GM12878 (cell line): ENCODE measurements around the gene WFIKKN1. TPM values are rescaled to one million over a fixed set of nuclear protein-coding genes. Genes with fewer than 3 reads are reported as not detected.

Experiments
- ATAC-seq: fragments of 200-7000 bp; cut with Tn5 transposase; 3 replicates; pipeline ENCODE4 v1.9.1; 2020; ENCODE audit warnings: mild to moderate bottlenecking, moderate library complexity
- BruUV-seq: library from RNA; stranded (reverse); fragments of 400-500 nt; replicated peaks from 2 replicates; lab custom pipeline; 2021; lab: Mats Ljungman, UMichigan
- CTCF ChIA-PET: fragments of 300-600 bp; sonication (Branson Sonifier 250); formaldehyde crosslinking; extraction: SDS; loops from one replicate; lab custom pipeline; 2021; ENCODE audit warnings: inconsistent platforms; lab: Yijun Ruan, JAX
- POLR2A ChIA-PET: fragments of 350-600 bp; formaldehyde crosslinking; extraction: SDS; loops from one replicate; lab custom pipeline; 2021; ENCODE audit warnings: inconsistent platforms; lab: Charles Lee
- RAD21 ChIA-PET: fragments of 300-600 bp; sonication (Branson Sonifier 250); formaldehyde crosslinking; loops from one replicate; lab custom pipeline; 2023; ENCODE audit warnings: antibody characterized with exemption; ENCODE audit not compliant: unreplicated experiment; lab: Charles Lee
- SMC1A ChIA-PET: fragments of 300-600 bp; sonication (Branson Sonifier 250); formaldehyde crosslinking; loops from one replicate; lab custom pipeline; 2023; ENCODE audit not compliant: unreplicated experiment, uncharacterized antibody; lab: Charles Lee
- DNase-seq: peaks from one replicate; pipeline ENCODE4 v3.0.0-alpha.2; 2011; ENCODE audit warnings: low read depth, low spot score
- FAIRE-seq: peaks from 3 replicates; lab custom pipeline; 2011; peaks lifted over from hg19 to GRCh38; lab: Jason Lieb, UNC
- H2AFZ ChIP-seq: 2 replicates; pipeline ENCODE4 v1.6.0; 2011; ENCODE audit warnings: low read depth, low read length, control low read depth; ENCODE audit not compliant: control insufficient read depth
- H3K27ac ChIP-seq: 2 replicates; pipeline ENCODE4 v1.5.1; 2011; ENCODE audit warnings: control low read depth; ENCODE audit not compliant: control insufficient read depth, insufficient read depth
- H3K27me3 ChIP-seq, 2 experiments: replicated peaks in 1 of 2; 2 replicates each; pipeline versions ENCODE4 v1.6.0 to v1.6.1; 2011; ENCODE audit warnings: low read length in 1 of 2; ENCODE audit not compliant: control insufficient read depth in 2 of 2, insufficient read depth in 2 of 2
- H3K36me3 ChIP-seq, 2 experiments: 2 replicates each; pipeline ENCODE4 v1.5.1; 2011; ENCODE audit warnings: low read length in 1 of 2; ENCODE audit not compliant: control insufficient read depth in 2 of 2, insufficient read depth in 2 of 2
- H3K4me1 ChIP-seq: 2 replicates; pipeline ENCODE4 v1.6.1; 2011; ENCODE audit warnings: mild to moderate bottlenecking, low read length, moderate library complexity, mixed read lengths; ENCODE audit not compliant: control insufficient read depth, insufficient read depth
- H3K4me2 ChIP-seq: 2 replicates; pipeline ENCODE4 v1.6.0; 2011; ENCODE audit warnings: control low read depth; ENCODE audit not compliant: control insufficient read depth, insufficient read depth
- H3K4me3 ChIP-seq: fragments of 200-600 bp; sonication (generic); 2 replicates; pipeline ENCODE4 v1.5.1; 2016
- H3K79me2 ChIP-seq: 2 replicates; pipeline ENCODE4 v1.6.0; 2011; ENCODE audit warnings: low read length; ENCODE audit not compliant: control insufficient read depth, insufficient read depth
- H3K9ac ChIP-seq: 2 replicates; pipeline ENCODE4 v1.8.0; 2011; ENCODE audit warnings: low read length, control low read depth, mixed read lengths; ENCODE audit not compliant: control insufficient read depth, insufficient read depth
- H3K9me3 ChIP-seq: replicated peaks from 3 replicates; pipeline ENCODE4 v1.5.1; 2011; ENCODE audit warnings: mild to moderate bottlenecking, low read length; ENCODE audit not compliant: control insufficient read depth, insufficient read depth
- H4K20me1 ChIP-seq: 2 replicates; pipeline ENCODE4 v1.6.0; 2011; ENCODE audit not compliant: control insufficient read depth, insufficient read depth
- BHLHE40 ChIP-seq, 2 experiments: fragments of 450-650 bp in 1 of 2; IDR thresholded peaks; 2 replicates each; pipeline ENCODE4 v1.6.1; 2011 to 2017; ENCODE audit warnings: low read depth in 2 of 2, borderline replicate concordance in 1 of 2, improper control_type of control experiment in 1 of 2, low read length in 1 of 2, mild to moderate bottlenecking in 1 of 2
- CTCF ChIP-seq, 3 experiments: IDR thresholded peaks in 2 of 3; conservative IDR thresholded peaks in 1 of 3; 2 replicates each; pipeline ENCODE4 v1.5.1; 2011; ENCODE audit warnings: low read depth in 3 of 3, low read length in 3 of 3, mild to moderate bottlenecking in 3 of 3, control low read depth in 2 of 3, moderate library complexity in 2 of 3, inconsistent platforms in 1 of 3, mixed read lengths in 1 of 3; ENCODE audit not compliant: control insufficient read depth in 2 of 3, insufficient read depth in 1 of 3; ENCODE audit errors: extremely low read depth in 1 of 3
- E2F8 ChIP-seq: fragments of 450-650 bp; IDR thresholded peaks from 2 replicates; pipeline ENCODE4 v1.6.1; 2018; ENCODE audit warnings: mild to moderate bottlenecking, low read depth, moderate library complexity; ENCODE audit not compliant: partially characterized antibody
- FOS ChIP-seq: IDR thresholded peaks from 3 replicates; pipeline ENCODE4 v1.6.1; 2011; ENCODE audit warnings: borderline replicate concordance; ENCODE audit not compliant: insufficient read length; ENCODE audit errors: extremely low read depth
- MYC ChIP-seq: IDR thresholded peaks from 2 replicates; pipeline ENCODE4 v1.6.1; 2011; ENCODE audit warnings: mild to moderate bottlenecking, low read length, moderate library complexity, inconsistent platforms; ENCODE audit not compliant: insufficient read depth, insufficient replicate concordance, insufficient read length, severe bottlenecking
- NBN ChIP-seq: fragments of 450-650 bp; IDR thresholded peaks from 2 replicates; pipeline ENCODE4 v1.6.1; 2016
- PKNOX1 ChIP-seq: fragments of 450-650 bp; IDR thresholded peaks from 2 replicates; pipeline ENCODE4 v1.6.1; 2016; ENCODE audit warnings: mild to moderate bottlenecking
- POLR2A ChIP-seq: IDR thresholded peaks from 2 replicates; pipeline ENCODE4 v1.6.1; 2011; ENCODE audit warnings: low read depth, mild to moderate bottlenecking, low read length
- RAD21 ChIP-seq: IDR thresholded peaks from 2 replicates; pipeline ENCODE4 v1.6.1; 2011; ENCODE audit warnings: mild to moderate bottlenecking, low read depth, low read length, moderate library complexity; ENCODE audit not compliant: insufficient read depth
- SMARCA5 ChIP-seq: fragments of 450-650 bp; IDR thresholded peaks from 2 replicates; pipeline ENCODE4 v1.6.1; 2017; ENCODE audit warnings: mild to moderate bottlenecking
- SUPT20H ChIP-seq: IDR thresholded peaks from 2 replicates; pipeline ENCODE4 v1.6.1; 2011; ENCODE audit warnings: low read depth, mild to moderate bottlenecking, low read length, moderate library complexity, borderline replicate concordance; ENCODE audit not compliant: control insufficient read depth
- TCF12 ChIP-seq: IDR thresholded peaks from 2 replicates; pipeline ENCODE4 v1.6.1; 2011; ENCODE audit warnings: low read depth, mild to moderate bottlenecking, low read length
- WRNIP1 ChIP-seq: IDR thresholded peaks from 2 replicates; pipeline ENCODE4 v1.6.1; 2011; ENCODE audit warnings: low read depth, low read length, improper control_type of control experiment, borderline replicate concordance
- WGBS: methylation state at CpG from one replicate; pipeline ENCODE4 v1.1.6; 2016; ENCODE audit warnings: low lambda C conversion rate; ENCODE audit not compliant: insufficient replicate concordance, insufficient coverage; ENCODE audit errors: missing lambda C conversion rate; 5-methylcytosine and 5-hydroxymethylcytosine counted together
- in situ Hi-C: fragments of 300-500 bp; cut with MboI; formaldehyde crosslinking; loops from 9 replicates; pipeline ENCODE4 v1.14.3; 2018; ENCODE audit warnings: mixed read lengths
- intact Hi-C: fragments of 100-400 bp; cut with micrococcal nuclease; formaldehyde crosslinking; loops from one replicate; pipeline ENCODE4 v1.14.2; 2022; ENCODE audit not compliant: unreplicated experiment
- polyA plus RNA-seq, 11 experiments: library from polyadenylated mRNA; depleted of rRNA in 4 of 11; unstranded in 6 of 11; stranded (reverse) in 5 of 11; fragments of >200 nt; fragmentation: Nextera tagmentation in 4 of 11; fragmentation: Illumina TruSeq in 1 of 11; extraction: Ambion mirVana in 4 of 11; extraction: Trizol in 1 of 11; gene quantifications; 1 replicate in 1 of 11; 2 replicates in 10 of 11; pipeline versions ENCODE4 v1.2.1 to v1.2.3, GENCODE V29; 2011 to 2016; ENCODE audit warnings: inconsistent platforms in 2 of 11, missing spikeins in 2 of 11, low read depth in 1 of 11
- total RNA-seq, 4 experiments: library from RNA; depleted of rRNA in 3 of 4; stranded (reverse); fragments of >200 nt in 3 of 4; fragmentation: Illumina TruSeq in 1 of 4; extraction: Trizol in 1 of 4; gene quantifications; 2 replicates each; pipeline versions ENCODE4 v1.2.1 to v1.2.3, GENCODE V29; 2013 to 2021

Gene WFIKKN1
- total and polyA plus RNA-seq, 10 of the 15 experiments (the other 5 are each of a cell fraction or from before 2014, with no cell fraction given), result 0.01 to 0.41 (median 0.05) TPM; not detected in 2

GRCh38 chr16:679814-680624 is 49.2 kb downstream of the WFIKKN1 start, which contains the start of gene STUB1:
TSS of gene STUB1 (plus strand) at chr16:680410. CDS start at chr16:680526, 116 bp downstream.
- peaks cover 15% of the 10 kb centered on the region for H3K4me1 ChIP-seq
- peak; percentile 28; the same call in 1 of the 2 replicates for TF ChIP-seq TCF12
- TF ChIP-seq RAD21, result no peak
- peak; percentile 79 for TF ChIP-seq POLR2A
- peak; percentile 75 to 91; a peak in 3 of 4 replicates for TF ChIP-seq BHLHE40 (IDR thresholded peaks at IDR 0.05; ENCODE audit: borderline replicate concordance in 1 of 2, low read depth in 2 of 2, low read length in 1 of 2)
- peak; percentile 45; the same call in 1 of the 2 replicates for TF ChIP-seq NBN
- peak; percentile 99 for TF ChIP-seq SMARCA5
- no peak for TF ChIP-seq CTCF (IDR thresholded peaks at IDR 0.05 in 2 of 3, conservative IDR thresholded peaks at IDR 0.05 in 1 of 3; ENCODE audit: control insufficient read depth in 2 of 3, extremely low read depth in 1 of 3, insufficient read depth in 1 of 3, low read depth in 3 of 3, low read length in 3 of 3)
- TF ChIP-seq SUPT20H, result no peak
- TF ChIP-seq FOS, result no peak
- TF ChIP-seq WRNIP1, result no peak
- TF ChIP-seq PKNOX1, result peak; percentile 48
- TF ChIP-seq MYC, result no peak
- no peak for TF ChIP-seq E2F8

More at GRCh38 chr16:679814-680624, 49.2 kb downstream of the WFIKKN1 start, which contains the start of gene STUB1:
- RAD21 ChIA-PET, result interaction anchor here (0.9 kb wide), 2 partner anchors 14 to 41 kb away, joined by 3 read pairs; partner anchors contain the start of gene ANTKMT
- H3K4me2 ChIP-seq, result peak within 1 kb of the TSS; percentile 98
- peak within 1 kb of the TSS; percentile 77 for H3K4me3 ChIP-seq
- no TSS peak for BruUV-seq
- peaks cover 24% of the 10 kb centered on the region for H3K79me2 ChIP-seq
- H4K20me1 ChIP-seq, result peaks cover 6% of the 10 kb centered on the region; the same call in 1 of the 2 replicates
- peak within 1 kb of the TSS; percentile 53 for H3K27ac ChIP-seq
- DNase-seq (no peak), FAIRE-seq (peak; percentile 57), ATAC-seq (peak; percentile 74)
- POLR2A ChIA-PET, result interaction anchor here (1.0 to 2.0 kb wide), 6 partner anchors 10 to 43 kb away, joined by 3 to 13 read pairs (median 4); partner anchors contain the start of genes RHOT2 and WDR24
- no peaks in the 10 kb centered on the region for H3K9me3 ChIP-seq
- H3K27me3 ChIP-seq, result no peaks in the 10 kb centered on the region
- H3K36me3 ChIP-seq, result peaks cover 6 to 7% of the 10 kb centered on the region in 2 experiments; a peak in 2 of 4 replicates
- peak within 1 kb of the TSS; percentile 88 for H3K9ac ChIP-seq
- peak within 1 kb of the TSS; percentile 89 for H2AFZ ChIP-seq
- CTCF ChIA-PET, result interaction anchor here (1.0 to 1.5 kb wide), 2 partner anchors 10 to 13 kb away, joined by 3 to 4 read pairs; partner anchors contain the start of genes RHOT2 and WDR24
- in situ Hi-C loops, result no loop called here
- SMC1A ChIA-PET, result no interaction called here
- 4% methylated on average over 31 of the region's 91 CpGs for WGBS
- intact Hi-C loops, result loop anchor here (5.0 kb wide), 1 partner anchor 43 kb away; the partner anchor contains the start of gene METTL26
